Cardiac muscle cell (in vitro differentiated cells and primary cell): Measurements from ENCODE around the gene CXorf49. TPM values are rescaled to one million over a fixed set of nuclear protein-coding genes. Genes with fewer than 3 reads are reported as not detected.
"Not testable (repeated sequence)": the region's sequence is repeated elsewhere in the genome, so short reads cannot be mapped to it uniquely, and the experiment has no call there.

Source experiments
- DNase-seq, 2 donors: peaks; one replicate each; pipeline versions ENCODE4 v3.0.0 to v3.0.0-alpha.2; 2010 to 2017; ENCODE audit warnings: low read depth in 1 of 2, low spot score in 1 of 2
- H3K27ac ChIP-seq: fragments of 200-600 bp; sonication (generic); 2 replicates; pipeline ENCODE4 v1.5.1; 2016
- H3K27me3 ChIP-seq: fragments of 200-600 bp; sonication (generic); 2 replicates; pipeline ENCODE4 v1.6.0; 2016; ENCODE audit warnings: control low read depth
- H3K36me3 ChIP-seq: fragments of 200-600 bp; sonication (generic); 2 replicates; pipeline ENCODE4 v1.5.1; 2016; ENCODE audit warnings: control low read depth
- H3K4me1 ChIP-seq: fragments of 200-600 bp; sonication (generic); 2 replicates; pipeline ENCODE4 v1.8.1; 2017; ENCODE audit warnings: low read depth, mild to moderate bottlenecking, mixed run types
- H3K4me3 ChIP-seq: fragments of 200-600 bp; sonication (generic); 2 replicates; pipeline ENCODE4 v1.5.1; 2016; ENCODE audit warnings: mild to moderate bottlenecking
- H3K9me3 ChIP-seq: fragments of 200-600 bp; sonication (generic); 2 replicates; pipeline ENCODE4 v1.5.1; 2017; ENCODE audit warnings: low read depth, mild to moderate bottlenecking, control low read depth
- polyA plus RNA-seq: library from polyadenylated mRNA; unstranded; fragments of >200 nt; fragmentation: Nextera tagmentation; extraction: Ambion mirVana; gene quantifications from 2 replicates; pipeline ENCODE4 v1.2.1, GENCODE V29; 2016
- total RNA-seq: library from RNA; depleted of rRNA; stranded (reverse); fragments of >200 nt; gene quantifications from 2 replicates; pipeline ENCODE4 v1.2.3, GENCODE V29; 2016
- TF ChIP-seq, protein P1 (sequence below): IDR thresholded peaks from 2 replicates; pipeline ENCODE4 v1.5.1; 2012; ENCODE audit warnings: low read depth, mild to moderate bottlenecking, low read length

CXorf49 gene
- total and polyA plus RNA-seq, 2 experiments from 2014 or later, result not detected

DNA sequence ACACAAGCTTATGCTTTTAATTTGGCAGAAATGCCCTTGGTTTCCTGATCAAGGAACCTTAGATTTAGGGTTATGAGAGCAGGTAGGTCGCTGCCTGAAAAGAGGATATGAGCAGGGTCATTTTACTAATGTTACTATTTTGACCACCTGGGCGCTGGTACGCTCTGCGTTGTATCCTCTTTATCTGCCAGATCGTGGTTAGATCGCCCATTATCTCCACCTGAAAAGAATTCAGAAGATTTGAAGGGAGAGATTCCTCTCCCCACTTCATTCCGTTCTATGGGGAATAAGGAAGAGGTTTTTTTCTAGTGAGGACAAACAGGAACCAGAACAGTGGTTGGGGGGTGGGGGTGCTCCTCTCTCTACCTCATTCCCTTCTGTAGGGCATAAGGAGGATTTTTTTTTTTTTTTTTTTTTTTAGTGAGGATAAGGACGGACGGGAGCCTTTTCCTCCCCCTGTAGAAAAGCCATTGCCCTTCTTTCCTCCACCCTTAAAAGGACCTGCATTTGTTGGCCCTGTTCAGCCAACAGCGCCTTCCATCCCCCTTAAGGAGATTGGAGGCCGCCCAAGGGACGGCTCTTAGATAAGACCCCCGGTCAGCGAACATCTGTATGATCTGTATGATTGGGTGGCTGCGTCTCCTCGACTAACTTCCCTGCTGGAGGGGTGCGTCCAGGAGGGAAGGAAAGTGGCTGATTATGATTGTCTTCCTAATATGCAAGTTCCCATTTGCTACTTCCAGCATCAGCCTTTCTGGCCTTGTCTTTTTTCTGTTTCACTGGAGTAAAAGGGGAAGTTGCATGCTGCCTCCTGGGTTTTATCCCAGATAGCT lies 20.4 kb downstream of the CXorf49 start:
- not testable (repeated sequence) for H3K27ac ChIP-seq, DNase-seq, H3K27me3 ChIP-seq, H3K4me3 ChIP-seq, H3K36me3 ChIP-seq, H3K9me3 ChIP-seq, H3K4me1 ChIP-seq

GRCh38 chrX:71696641-71697465 lies 21.2 kb downstream of the CXorf49 start:
- H3K36me3 ChIP-seq, H3K9me3 ChIP-seq, H3K4me1 ChIP-seq, H3K27me3 ChIP-seq, H3K4me3 ChIP-seq, DNase-seq, H3K27ac ChIP-seq: not testable (repeated sequence)

- Histone ChIP-seq H3K9me3 (no peaks in the 10 kb centered on the region), H3K4me3 (no peak overlapping the region), H3K27ac (no peak overlapping the region), H3K4me1 (no peaks in the 10 kb centered on the region), H3K36me3 (no peaks in the 10 kb centered on the region), H3K27me3 (no peaks in the 10 kb centered on the region)
- TF ChIP-seq, protein P1, sequence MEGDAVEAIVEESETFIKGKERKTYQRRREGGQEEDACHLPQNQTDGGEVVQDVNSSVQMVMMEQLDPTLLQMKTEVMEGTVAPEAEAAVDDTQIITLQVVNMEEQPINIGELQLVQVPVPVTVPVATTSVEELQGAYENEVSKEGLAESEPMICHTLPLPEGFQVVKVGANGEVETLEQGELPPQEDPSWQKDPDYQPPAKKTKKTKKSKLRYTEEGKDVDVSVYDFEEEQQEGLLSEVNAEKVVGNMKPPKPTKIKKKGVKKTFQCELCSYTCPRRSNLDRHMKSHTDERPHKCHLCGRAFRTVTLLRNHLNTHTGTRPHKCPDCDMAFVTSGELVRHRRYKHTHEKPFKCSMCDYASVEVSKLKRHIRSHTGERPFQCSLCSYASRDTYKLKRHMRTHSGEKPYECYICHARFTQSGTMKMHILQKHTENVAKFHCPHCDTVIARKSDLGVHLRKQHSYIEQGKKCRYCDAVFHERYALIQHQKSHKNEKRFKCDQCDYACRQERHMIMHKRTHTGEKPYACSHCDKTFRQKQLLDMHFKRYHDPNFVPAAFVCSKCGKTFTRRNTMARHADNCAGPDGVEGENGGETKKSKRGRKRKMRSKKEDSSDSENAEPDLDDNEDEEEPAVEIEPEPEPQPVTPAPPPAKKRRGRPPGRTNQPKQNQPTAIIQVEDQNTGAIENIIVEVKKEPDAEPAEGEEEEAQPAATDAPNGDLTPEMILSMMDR, result no peak
- no peak for DNase-seq
These were observed 38.4 kb downstream of the CXorf49 start for GRCh38 chrX:71679575-71680207.

GRCh38 chrX:71677195-71677594 lies 40.9 kb downstream of the CXorf49 start:
- not testable (repeated sequence) for H3K4me1 ChIP-seq, H3K27ac ChIP-seq, H3K4me3 ChIP-seq, H3K36me3 ChIP-seq, DNase-seq, H3K9me3 ChIP-seq, H3K27me3 ChIP-seq

GRCh38 chrX:71676068-71676795 lies 41.9 kb downstream of the CXorf49 start:
- H3K27ac ChIP-seq, result not testable (repeated sequence)

GRCh38 chrX:71675636-71676035 lies 42.4 kb downstream of the CXorf49 start:
- H3K36me3 ChIP-seq, H3K27ac ChIP-seq, H3K4me3 ChIP-seq, H3K27me3 ChIP-seq, DNase-seq, H3K4me1 ChIP-seq, H3K9me3 ChIP-seq: not testable (repeated sequence)

More at GRCh38 chrX:71676068-71676795, 41.9 kb downstream of the CXorf49 start:
- not testable (repeated sequence) for H3K36me3 ChIP-seq, H3K4me3 ChIP-seq, H3K4me1 ChIP-seq, DNase-seq, H3K9me3 ChIP-seq, H3K27me3 ChIP-seq

- no peak for DNase-seq
- no peaks in the 10 kb centered on the region for H3K36me3 ChIP-seq
These were observed 46.1 kb downstream of the CXorf49 start for GRCh38 chrX:71671938-71672337.

More at GRCh38 chrX:71671938-71672337, 46.1 kb downstream of the CXorf49 start:
- no peaks in the 10 kb centered on the region for H3K27me3 ChIP-seq
- H3K4me1 ChIP-seq, result no peaks in the 10 kb centered on the region
- no peak overlapping the region for H3K27ac ChIP-seq
- H3K4me3 ChIP-seq, result no peak overlapping the region
- TF ChIP-seq, protein P1, result no peak
- no peaks in the 10 kb centered on the region for H3K9me3 ChIP-seq
